Measurements from ENCODE around the gene RAB3A. TPM values are rescaled to one million over a fixed set of nuclear protein-coding genes. Genes with fewer than 3 reads are reported as not detected.

The RAB3A gene
- total RNA-seq, 2 donors from 2014 or later = 2.5 to 6.0 TPM

GRCh38 chr19:18158467-18158866, 45.4 kb downstream of the RAB3A start:
- no peak overlapping the region for H3K27ac ChIP-seq
- intact Hi-C loops (cut with DNase I) = loop anchor here (10.0 kb wide), 1 partner anchor 154 kb away; the partner anchor contains the start of gene ARRDC2
- peaks cover 0 to 7% of the 10 kb centered on the region in 2 donors for H3K36me3 ChIP-seq
- no peaks in the 10 kb centered on the region for H3K9me3 ChIP-seq
- TF ChIP-seq POLR2AphosphoS5 (IDR thresholded peaks at IDR 0.05) (no peak), CTCF (IDR thresholded peaks at IDR 0.05) (no peak), POLR2A (IDR thresholded peaks at IDR 0.05) (no peak)
- no peak overlapping the region for H3K4me3 ChIP-seq
- DNase-seq (ENCODE audit: low spot score) = no peak
- H3K4me1 ChIP-seq (replicated peaks) = peaks cover 21% of the 10 kb centered on the region
- no peaks in the 10 kb centered on the region for H3K27me3 ChIP-seq (replicated peaks; ENCODE audit: insufficient read depth)
- 66% methylated on average over 4 of the region's 4 CpGs for WGBS

- TF ChIP-seq POLR2A (IDR thresholded peaks at IDR 0.05) = no peak
- TF ChIP-seq CTCF (IDR thresholded peaks at IDR 0.05) = peak in 1 of 4 experiments; percentile 31
- Histone ChIP-seq H3K27ac (peak overlapping the region; percentile 61 to 70), H3K4me3 (no peak overlapping the region), H3K27me3 (replicated peaks; ENCODE audit: insufficient read depth) (no peaks in the 10 kb centered on the region), H3K4me1 (replicated peaks) (peaks cover 21% of the 10 kb centered on the region), H3K9me3 (no peaks in the 10 kb centered on the region), H3K36me3 (no peaks in the 10 kb centered on the region)
- WGBS = 35% methylated on average over 18 of the region's 18 CpGs
- intact Hi-C loops (cut with DNase I) = loop anchor here (10.0 kb wide), 1 partner anchor 153 kb away; the partner anchor contains the start of gene ARRDC2
- DNase-seq (ENCODE audit: low spot score) = peak; percentile 72
Measured at GRCh38 chr19:18157465-18158063, 46.3 kb downstream of the RAB3A start.

GRCh38 chr19:18156841-18157464, 46.9 kb downstream of the RAB3A start:
- 24% methylated on average over 21 of the region's 22 CpGs for WGBS
- Histone ChIP-seq H3K27me3 (replicated peaks; ENCODE audit: insufficient read depth) (no peaks in the 10 kb centered on the region), H3K4me3 (no peak overlapping the region), H3K9me3 (no peaks in the 10 kb centered on the region), H3K36me3 (no peaks in the 10 kb centered on the region), H3K4me1 (replicated peaks) (peaks cover 21% of the 10 kb centered on the region), H3K27ac (peak overlapping the region; percentile 61 to 70)
- TF ChIP-seq CTCF (IDR thresholded peaks at IDR 0.05) (no peak), POLR2AphosphoS5 (IDR thresholded peaks at IDR 0.05) (peak; percentile 65), POLR2A (IDR thresholded peaks at IDR 0.05) (peak; percentile 38)
- intact Hi-C loops (cut with DNase I) = loop anchor here (10.0 kb wide), 1 partner anchor 152 kb away; the partner anchor contains the start of gene ARRDC2
- peak; percentile 88 for DNase-seq (ENCODE audit: low spot score)

GRCh38 chr19:18156268-18156667, 47.6 kb downstream of the RAB3A start:
- no peaks in the 10 kb centered on the region for H3K9me3 ChIP-seq
- TF ChIP-seq POLR2AphosphoS5 (IDR thresholded peaks at IDR 0.05) (no peak), POLR2A (IDR thresholded peaks at IDR 0.05) (no peak), CTCF (IDR thresholded peaks at IDR 0.05) (no peak)
- no peaks in the 10 kb centered on the region for H3K36me3 ChIP-seq
- no peaks in the 10 kb centered on the region for H3K27me3 ChIP-seq (replicated peaks; ENCODE audit: insufficient read depth)
- no peak overlapping the region for H3K4me3 ChIP-seq
- H3K27ac ChIP-seq = peak overlapping the region; percentile 61 to 70
- intact Hi-C loops (cut with DNase I) = loop anchor here (10.0 kb wide), 1 partner anchor 151 kb away; the partner anchor contains the start of gene ARRDC2
- WGBS = 86% methylated on average over 6 of the region's 6 CpGs
- no peak for DNase-seq (ENCODE audit: low spot score)
- H3K4me1 ChIP-seq (replicated peaks) = peaks cover 21% of the 10 kb centered on the region

All from prostate gland (tissue), 2 donors.